IPS-20b (cell line): ENCODE measurements around the gene CD101.

Experiments
- H3K27ac ChIP-seq: one replicate; pipeline ENCODE4 v1.5.1; 2013; ENCODE audit warnings: low read length
- H3K27me3 ChIP-seq: 2 replicates; pipeline ENCODE4 v1.6.1; 2013; ENCODE audit warnings: mild to moderate bottlenecking, low read length, inconsistent platforms; ENCODE audit not compliant: insufficient read depth
- H3K36me3 ChIP-seq: 2 replicates; pipeline ENCODE4 v1.6.1; 2013; ENCODE audit warnings: low read depth, mild to moderate bottlenecking, inconsistent platforms, low read length, moderate library complexity; ENCODE audit not compliant: insufficient read depth
- H3K4me1 ChIP-seq: 2 replicates; pipeline ENCODE4 v1.6.1; 2013; ENCODE audit warnings: mild to moderate bottlenecking, control low read depth, inconsistent platforms, low read length, moderate library complexity; ENCODE audit not compliant: insufficient read depth
- H3K4me3 ChIP-seq: 2 replicates; pipeline ENCODE4 v1.5.1; 2013; ENCODE audit warnings: mild to moderate bottlenecking, low read length, inconsistent platforms
- H3K9ac ChIP-seq: 2 replicates; pipeline ENCODE4 v1.6.1; 2013; ENCODE audit warnings: low read depth, mild to moderate bottlenecking, inconsistent platforms, low read length, moderate library complexity
- H3K9me3 ChIP-seq: 2 replicates; pipeline ENCODE4 v1.6.1; 2013; ENCODE audit warnings: mild to moderate bottlenecking, low read depth, low read length, inconsistent platforms; ENCODE audit not compliant: insufficient read depth

CD101 gene

DNA sequence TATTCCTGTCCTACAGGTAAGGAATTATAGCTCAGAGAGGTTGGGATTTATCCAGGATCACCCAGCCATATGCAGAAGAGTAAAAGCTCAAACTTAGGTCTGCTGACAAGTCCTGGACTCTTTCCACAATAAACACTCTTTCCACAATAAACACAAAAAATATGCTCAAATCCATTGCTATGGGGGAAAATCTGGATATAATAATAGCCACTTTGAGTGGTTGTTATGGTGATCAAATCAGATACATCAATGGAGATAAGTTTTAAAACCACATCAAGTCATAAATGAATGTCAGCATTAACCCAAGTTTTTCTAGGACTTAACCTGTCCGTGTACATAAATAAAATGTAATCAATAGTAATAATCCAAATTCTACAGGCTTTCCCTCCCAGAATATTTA lies 36.2 kb downstream of the CD101 start:
- Histone ChIP-seq H3K27ac (no peak overlapping the region), H3K4me3 (no peak overlapping the region), H3K9me3 (no peaks in the 10 kb centered on the region), H3K36me3 (no peaks in the 10 kb centered on the region), H3K27me3 (no peaks in the 10 kb centered on the region), H3K9ac (no peak overlapping the region), H3K4me1 (no peaks in the 10 kb centered on the region; the same call in 1 of the 2 replicates)

DNA sequence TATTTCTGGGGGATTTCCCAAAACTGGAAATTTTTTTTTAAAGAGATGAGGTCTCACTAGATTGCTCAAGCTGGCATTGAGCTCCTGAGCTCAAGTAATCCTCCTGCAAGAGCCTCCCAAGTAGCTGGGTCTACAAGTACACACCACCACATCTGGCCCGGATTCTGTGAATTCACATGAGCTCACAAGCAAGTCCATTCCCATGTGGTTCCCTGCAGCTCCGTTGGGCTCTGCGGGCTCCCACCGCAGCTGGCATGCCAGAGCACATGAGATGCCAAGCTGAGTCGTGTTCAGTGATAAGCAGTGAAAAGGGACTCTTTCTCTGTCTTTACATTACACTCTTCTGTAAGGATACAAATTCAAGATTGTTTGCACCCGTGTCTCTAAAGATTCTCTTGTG lies 36.7 kb downstream of the CD101 start:
- H3K27ac ChIP-seq: no peak overlapping the region
- H3K27me3 ChIP-seq: no peaks in the 10 kb centered on the region
- H3K36me3 ChIP-seq: no peaks in the 10 kb centered on the region
- H3K9me3 ChIP-seq: no peaks in the 10 kb centered on the region
- no peaks in the 10 kb centered on the region; the same call in 1 of the 2 replicates for H3K4me1 ChIP-seq
- no peak overlapping the region for H3K4me3 ChIP-seq
- H3K9ac ChIP-seq: no peak overlapping the region

DNA sequence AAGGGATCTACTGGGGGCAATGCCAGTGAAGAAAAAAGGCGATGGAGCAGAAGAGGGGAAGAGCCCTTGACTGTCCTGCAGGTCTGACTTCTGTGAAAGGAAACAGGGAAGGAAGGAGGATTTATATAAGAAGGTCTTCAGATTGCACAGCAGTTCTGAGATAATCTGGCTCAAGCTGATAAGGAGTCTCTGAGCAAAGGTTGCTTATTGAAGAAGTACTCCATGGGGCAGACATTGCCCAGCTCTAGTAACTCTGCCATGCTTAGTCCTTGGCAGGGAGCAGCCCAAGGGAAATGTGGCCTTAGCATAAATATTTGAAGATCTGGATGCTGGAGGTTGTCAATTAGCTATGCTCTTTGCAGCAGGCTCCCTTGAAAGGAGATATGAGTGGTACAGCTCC lies 42.7 kb downstream of the CD101 start:
- no peaks in the 10 kb centered on the region for H3K36me3 ChIP-seq
- H3K9me3 ChIP-seq: no peaks in the 10 kb centered on the region
- no peaks in the 10 kb centered on the region for H3K27me3 ChIP-seq
- no peak overlapping the region for H3K27ac ChIP-seq
- no peak overlapping the region for H3K4me3 ChIP-seq
- H3K4me1 ChIP-seq: no peaks in the 10 kb centered on the region
- no peak overlapping the region for H3K9ac ChIP-seq

DNA sequence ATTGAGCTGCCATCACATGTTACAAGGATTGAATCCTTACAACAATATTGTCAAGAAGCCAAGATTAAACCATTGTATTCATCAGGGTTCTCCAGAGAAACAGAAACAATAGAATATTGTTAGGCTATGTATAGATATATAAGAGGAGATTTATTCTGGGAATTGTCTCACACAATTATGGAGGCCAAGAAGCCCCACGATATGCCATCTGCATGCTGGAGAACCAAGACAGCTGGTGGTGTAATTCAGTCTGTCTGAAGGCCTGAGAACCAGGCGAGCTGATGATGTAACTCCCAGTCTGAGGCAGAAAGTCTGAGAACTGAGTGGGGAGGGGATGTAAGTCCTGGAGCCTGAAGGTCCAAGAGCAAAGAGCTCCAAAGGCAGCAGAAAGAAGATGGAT lies 44.1 kb downstream of the CD101 start:
- Histone ChIP-seq H3K4me1 (no peaks in the 10 kb centered on the region), H3K4me3 (no peak overlapping the region), H3K9me3 (no peaks in the 10 kb centered on the region), H3K27ac (no peak overlapping the region), H3K27me3 (no peaks in the 10 kb centered on the region), H3K9ac (no peak overlapping the region), H3K36me3 (no peaks in the 10 kb centered on the region)

DNA sequence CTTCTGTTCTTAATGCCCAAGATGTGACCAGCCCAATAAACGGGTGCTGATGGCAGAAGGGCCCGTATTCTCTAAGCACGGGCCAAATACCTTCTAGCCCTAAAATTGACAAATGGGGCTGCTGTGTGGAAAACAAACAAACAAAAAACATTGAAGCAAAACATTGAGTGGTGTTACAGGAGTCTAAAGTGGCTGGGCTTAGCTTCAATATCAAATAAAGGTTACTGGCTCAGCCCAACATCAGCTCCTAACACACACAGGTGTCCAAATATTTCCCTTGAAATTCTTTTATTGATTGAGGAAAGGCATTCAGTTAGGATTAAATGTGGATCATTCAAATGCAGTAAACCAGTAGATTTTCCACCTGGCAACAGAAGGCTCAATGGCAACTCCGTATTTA lies 45.2 kb downstream of the CD101 start:
- H3K9me3 ChIP-seq: no peaks in the 10 kb centered on the region
- H3K9ac ChIP-seq: no peak overlapping the region
- H3K36me3 ChIP-seq: no peaks in the 10 kb centered on the region
- no peak overlapping the region for H3K4me3 ChIP-seq
- no peak overlapping the region for H3K27ac ChIP-seq
- no peaks in the 10 kb centered on the region for H3K4me1 ChIP-seq
- H3K27me3 ChIP-seq: no peaks in the 10 kb centered on the region

DNA sequence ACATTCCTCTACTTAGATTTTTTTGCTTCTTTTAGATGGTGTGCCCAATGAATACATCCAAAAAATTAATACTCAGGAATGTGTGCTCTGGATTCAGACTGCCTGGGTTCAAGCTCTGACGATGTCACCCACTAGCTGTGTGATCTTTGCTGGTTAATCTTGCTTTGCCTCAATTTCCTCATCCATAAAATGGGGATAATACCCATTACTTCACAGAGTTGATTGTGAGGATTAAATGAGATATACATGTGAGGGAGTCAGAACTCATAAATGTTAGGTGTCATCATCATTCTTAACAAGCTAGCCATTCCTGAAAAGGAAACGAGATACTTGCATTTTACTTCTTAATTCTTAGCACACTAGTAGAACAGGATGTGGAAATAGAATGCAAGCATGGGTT lies 45.7 kb downstream of the CD101 start:
- Histone ChIP-seq H3K9ac (no peak overlapping the region), H3K27ac (no peak overlapping the region), H3K9me3 (no peaks in the 10 kb centered on the region), H3K4me1 (no peaks in the 10 kb centered on the region), H3K36me3 (no peaks in the 10 kb centered on the region), H3K4me3 (no peak overlapping the region), H3K27me3 (no peaks in the 10 kb centered on the region)

DNA sequence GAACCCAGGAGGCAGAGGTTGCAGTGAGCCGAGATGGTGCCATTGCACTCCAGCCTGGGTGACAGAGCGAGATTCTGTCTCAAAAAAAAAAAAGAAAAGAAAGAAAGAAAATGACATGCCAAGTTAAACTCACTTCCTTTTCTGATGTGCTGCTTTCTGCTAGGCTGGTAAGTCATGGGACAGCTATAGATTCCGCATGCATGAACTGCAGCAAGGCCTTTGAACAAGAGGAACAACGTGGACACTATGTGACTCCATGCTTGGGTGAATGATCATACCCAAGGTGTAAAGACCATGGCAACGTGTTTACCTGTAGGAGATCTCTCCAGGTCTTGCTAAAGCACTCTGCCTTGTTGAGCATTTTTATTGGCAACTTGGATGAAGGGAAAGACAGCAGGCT lies 48.3 kb downstream of the CD101 start:
- Histone ChIP-seq H3K9ac (no peak overlapping the region), H3K9me3 (no peaks in the 10 kb centered on the region), H3K4me3 (no peak overlapping the region), H3K4me1 (no peaks in the 10 kb centered on the region), H3K27ac (no peak overlapping the region), H3K36me3 (no peaks in the 10 kb centered on the region), H3K27me3 (no peaks in the 10 kb centered on the region)

DNA sequence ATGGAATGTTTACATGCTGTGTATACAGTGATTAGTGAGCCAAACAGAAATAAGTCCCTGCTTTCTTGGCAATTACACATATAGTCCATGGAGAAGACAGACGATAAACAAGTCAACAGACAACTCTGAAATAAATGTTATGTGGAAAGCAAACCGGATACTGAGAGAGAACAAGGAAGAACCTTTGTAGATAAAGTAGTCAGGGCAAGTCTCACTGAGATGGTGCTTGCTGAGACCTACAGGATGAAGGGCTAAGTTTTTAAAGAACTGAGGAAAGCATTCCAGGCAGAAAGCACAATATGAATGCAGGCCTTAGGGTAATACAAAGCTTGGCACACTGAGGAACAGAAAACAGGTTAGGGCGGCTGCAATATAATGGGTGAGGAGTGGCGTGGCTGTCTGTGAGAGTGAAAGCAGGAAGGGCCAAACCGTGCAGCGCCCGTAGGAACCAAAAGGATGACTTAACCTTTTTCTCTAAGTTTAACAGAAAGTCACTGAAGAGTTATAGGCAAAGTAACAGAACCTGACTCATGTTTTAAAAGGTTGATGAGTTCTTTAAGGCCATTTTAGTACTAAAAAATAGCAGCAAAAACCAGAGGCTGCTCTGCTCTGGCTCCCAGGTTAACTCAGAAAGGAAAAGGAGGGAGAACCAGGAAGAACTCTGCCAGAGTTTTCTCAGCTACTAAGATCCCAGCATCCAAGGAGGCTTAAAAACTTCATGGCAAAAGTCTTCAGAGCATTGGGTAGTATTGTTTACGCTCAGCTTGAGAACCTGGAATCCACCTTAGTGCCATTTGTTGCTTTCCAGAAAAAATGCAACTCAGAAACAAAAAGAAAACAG lies 49.9 kb downstream of the CD101 start:
- no peaks in the 10 kb centered on the region for H3K4me1 ChIP-seq
- no peak overlapping the region for H3K4me3 ChIP-seq
- H3K9ac ChIP-seq: no peak overlapping the region
- no peak overlapping the region for H3K27ac ChIP-seq
- no peaks in the 10 kb centered on the region for H3K27me3 ChIP-seq
- H3K36me3 ChIP-seq: no peaks in the 10 kb centered on the region
- no peaks in the 10 kb centered on the region for H3K9me3 ChIP-seq

DNA sequence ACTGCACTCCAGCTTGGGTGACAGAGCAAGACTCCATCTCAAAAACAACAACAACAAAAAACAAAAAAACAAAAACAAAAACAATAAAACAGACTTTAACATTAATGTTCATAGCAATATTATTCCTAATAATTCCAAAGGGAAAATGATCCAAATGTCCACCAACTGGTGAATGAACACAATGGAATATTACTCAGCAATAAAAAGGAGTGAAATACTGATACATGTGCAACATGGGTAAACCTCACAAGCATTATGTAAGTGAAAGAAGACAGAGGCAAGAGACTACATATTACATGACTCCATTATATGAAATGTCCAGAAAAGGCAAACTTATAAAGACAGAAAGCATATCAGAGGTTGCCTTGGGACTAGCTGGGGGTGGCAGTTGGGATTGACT lies 52.5 kb downstream of the CD101 start:
- no peaks in the 10 kb centered on the region for H3K9me3 ChIP-seq
- no peaks in the 10 kb centered on the region for H3K36me3 ChIP-seq
- peaks cover 4% of the 10 kb centered on the region; the same call in 1 of the 2 replicates for H3K4me1 ChIP-seq
- H3K9ac ChIP-seq: no peak overlapping the region
- H3K4me3 ChIP-seq: no peak overlapping the region
- H3K27me3 ChIP-seq: no peaks in the 10 kb centered on the region
- H3K27ac ChIP-seq: no peak overlapping the region

DNA sequence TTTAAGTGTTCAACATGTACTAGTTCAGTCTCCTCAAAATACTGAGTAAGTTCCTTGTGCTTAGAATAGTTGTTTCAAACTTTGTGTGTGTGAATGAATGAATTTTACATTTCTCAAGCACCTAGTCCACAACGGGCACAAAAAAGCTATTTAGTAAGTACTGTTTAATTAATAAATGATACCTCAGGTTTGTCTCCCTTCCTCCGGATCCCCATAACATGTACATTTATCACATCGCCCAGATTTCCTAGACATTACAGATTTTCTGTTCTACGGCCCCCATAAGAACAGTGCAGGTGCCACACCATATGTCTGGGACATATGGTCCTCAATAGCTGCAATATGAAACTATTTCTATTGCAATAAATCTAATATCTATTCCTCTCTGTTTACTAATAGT lies 57.2 kb downstream of the CD101 start:
- Histone ChIP-seq H3K27ac (peak overlapping the region; percentile 64), H3K9me3 (no peaks in the 10 kb centered on the region), H3K36me3 (peaks cover 23% of the 10 kb centered on the region), H3K9ac (peak overlapping the region; percentile 86), H3K27me3 (no peaks in the 10 kb centered on the region), H3K4me3 (peak overlapping the region; percentile 74), H3K4me1 (peaks cover 11% of the 10 kb centered on the region; the same call in 1 of the 2 replicates)

DNA sequence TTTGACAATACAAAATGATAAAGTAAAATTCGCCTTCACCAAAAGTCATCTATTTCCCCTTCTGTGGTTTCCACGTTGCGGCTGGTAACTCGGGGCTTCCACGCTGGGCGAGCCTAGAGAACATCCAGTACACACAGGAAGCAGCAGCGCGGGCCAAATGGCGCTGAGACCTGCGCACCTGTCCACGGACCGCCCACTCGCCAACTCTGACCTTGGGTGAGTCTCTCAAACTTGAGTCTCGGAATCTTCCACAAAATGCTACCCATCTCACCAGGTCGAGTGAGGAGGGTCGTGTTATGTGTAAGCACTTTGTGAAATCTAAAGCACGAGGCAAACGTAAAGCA lies 57.7 kb downstream of the CD101 start:
- Histone ChIP-seq H3K27ac (peak overlapping the region; percentile 64), H3K4me1 (peaks cover 11% of the 10 kb centered on the region; the same call in 1 of the 2 replicates)

DNA sequence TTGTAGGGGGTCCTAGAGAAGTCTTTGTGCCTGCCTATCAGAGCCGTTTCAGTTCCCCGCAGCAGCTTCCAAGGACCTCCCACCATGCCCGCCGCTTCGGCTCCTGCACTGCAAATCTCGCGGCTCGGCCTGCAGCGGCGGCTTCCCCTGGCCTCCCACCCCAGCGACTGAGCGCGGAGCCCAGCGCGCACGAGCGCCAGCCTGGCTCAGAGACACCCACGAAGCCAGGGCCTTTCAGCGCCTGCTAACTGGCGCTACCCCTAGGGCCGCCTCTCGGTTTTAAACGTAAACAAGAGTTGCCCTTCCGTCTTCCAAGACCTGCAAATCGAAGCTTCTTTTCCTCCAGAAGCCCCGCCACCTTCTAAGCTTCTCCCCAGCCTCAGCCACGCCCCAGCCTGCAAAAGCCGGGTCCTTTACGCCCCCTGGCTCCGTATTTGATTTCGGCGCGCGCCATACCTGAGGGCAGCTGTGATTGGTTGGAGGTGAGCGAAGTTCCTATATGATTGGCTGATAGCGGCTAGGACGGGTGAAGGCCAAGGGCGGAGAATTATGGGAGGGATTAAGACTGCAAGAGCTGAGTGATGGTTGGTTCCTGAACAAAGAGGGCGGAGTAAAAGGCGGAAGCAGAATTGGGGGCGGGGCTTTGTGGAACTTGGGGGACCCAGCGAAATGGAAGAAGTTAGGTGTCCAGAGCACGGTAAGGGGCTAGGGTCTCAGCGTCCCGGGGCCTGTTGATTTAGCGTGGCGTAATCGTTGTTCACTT lies 58.3 kb downstream of the CD101 start, which contains the start of gene TTF2:
Gene TTF2 (plus strand): TSS at position 649 of the 763 bp plus-strand sequence. CDS start 21 bp downstream, at position 670.
- Histone ChIP-seq H3K27me3 (no peaks in the 10 kb centered on the region), H3K36me3 (peaks cover 33% of the 10 kb centered on the region), H3K4me1 (peaks cover 11% of the 10 kb centered on the region; the same call in 1 of the 2 replicates), H3K9ac (peak within 1 kb of the TSS; percentile 87), H3K4me3 (peak within 1 kb of the TSS; percentile 74), H3K27ac (peak within 1 kb of the TSS; percentile 64), H3K9me3 (no peaks in the 10 kb centered on the region)

More for the DNA sequence above, 57.7 kb downstream of the CD101 start:
- H3K4me3 ChIP-seq: peak overlapping the region; percentile 74
- no peaks in the 10 kb centered on the region for H3K9me3 ChIP-seq
- peaks cover 27% of the 10 kb centered on the region for H3K36me3 ChIP-seq
- no peaks in the 10 kb centered on the region for H3K27me3 ChIP-seq
- H3K9ac ChIP-seq: peak overlapping the region; percentile 86
